SK-N-SH treated with all-trans-retinoic acid at 6 μM for 48 hours (cell line): Measurements from ENCODE around the gene HDAC4.

Experiments
- GLIS3 ChIP-seq: fragments of 250-450 bp; sonication (Bioruptor Pico); IDR thresholded peaks from 2 replicates; pipeline ENCODE4 v1.5.0; 2020; ENCODE audit warnings: mild to moderate bottlenecking, moderate library complexity
- PPARA ChIP-seq: fragments of 250-450 bp; sonication (Bioruptor Pico); IDR thresholded peaks from 2 replicates; pipeline ENCODE4 v1.5.0; 2020; ENCODE audit warnings: mild to moderate bottlenecking, borderline replicate concordance
- RARB ChIP-seq: fragments of 250-450 bp; sonication (Bioruptor Pico); IDR thresholded peaks from 2 replicates; pipeline ENCODE4 v1.8.0; 2021; ENCODE audit warnings: mild to moderate bottlenecking, moderate library complexity
- TOX ChIP-seq: fragments of 250-450 bp; sonication (Bioruptor Pico); IDR thresholded peaks from 2 replicates; pipeline ENCODE4 v1.8.0; 2021; ENCODE audit warnings: mild to moderate bottlenecking, moderate library complexity, borderline replicate concordance
- ZC3H10 ChIP-seq: fragments of 250-450 bp; sonication (Bioruptor Pico); IDR thresholded peaks from 2 replicates; pipeline ENCODE4 v1.5.1; 2021; ENCODE audit warnings: mild to moderate bottlenecking, moderate library complexity
- ZFP30 ChIP-seq: fragments of 450-650 bp; formaldehyde crosslinking; IDR thresholded peaks from 2 replicates; pipeline ENCODE4 v1.5.0; 2022; ENCODE audit warnings: mild to moderate bottlenecking, moderate library complexity
- ZNF70 ChIP-seq: fragments of 450-650 bp; formaldehyde crosslinking; IDR thresholded peaks from 2 replicates; pipeline ENCODE4 v1.5.0; 2020; ENCODE audit warnings: mild to moderate bottlenecking, moderate library complexity
- TF ChIP-seq, protein P1 (sequence below): fragments of 250-450 bp; sonication (Bioruptor Pico); IDR thresholded peaks from 2 replicates; pipeline ENCODE4 v1.8.0; 2021; ENCODE audit warnings: low read depth, mild to moderate bottlenecking, moderate library complexity, borderline replicate concordance
- TF ChIP-seq, protein P2 (sequence below): fragments of 250-450 bp; sonication (Bioruptor Pico); IDR thresholded peaks from 2 replicates; pipeline ENCODE4 v1.5.1; 2021; ENCODE audit warnings: mild to moderate bottlenecking, moderate library complexity
- TF ChIP-seq, protein P3 (sequence below): fragments of 250-450 bp; sonication (Bioruptor Pico); IDR thresholded peaks from 2 replicates; pipeline ENCODE4 v1.8.0; 2020; ENCODE audit warnings: mild to moderate bottlenecking, moderate library complexity, borderline replicate concordance

DNA sequence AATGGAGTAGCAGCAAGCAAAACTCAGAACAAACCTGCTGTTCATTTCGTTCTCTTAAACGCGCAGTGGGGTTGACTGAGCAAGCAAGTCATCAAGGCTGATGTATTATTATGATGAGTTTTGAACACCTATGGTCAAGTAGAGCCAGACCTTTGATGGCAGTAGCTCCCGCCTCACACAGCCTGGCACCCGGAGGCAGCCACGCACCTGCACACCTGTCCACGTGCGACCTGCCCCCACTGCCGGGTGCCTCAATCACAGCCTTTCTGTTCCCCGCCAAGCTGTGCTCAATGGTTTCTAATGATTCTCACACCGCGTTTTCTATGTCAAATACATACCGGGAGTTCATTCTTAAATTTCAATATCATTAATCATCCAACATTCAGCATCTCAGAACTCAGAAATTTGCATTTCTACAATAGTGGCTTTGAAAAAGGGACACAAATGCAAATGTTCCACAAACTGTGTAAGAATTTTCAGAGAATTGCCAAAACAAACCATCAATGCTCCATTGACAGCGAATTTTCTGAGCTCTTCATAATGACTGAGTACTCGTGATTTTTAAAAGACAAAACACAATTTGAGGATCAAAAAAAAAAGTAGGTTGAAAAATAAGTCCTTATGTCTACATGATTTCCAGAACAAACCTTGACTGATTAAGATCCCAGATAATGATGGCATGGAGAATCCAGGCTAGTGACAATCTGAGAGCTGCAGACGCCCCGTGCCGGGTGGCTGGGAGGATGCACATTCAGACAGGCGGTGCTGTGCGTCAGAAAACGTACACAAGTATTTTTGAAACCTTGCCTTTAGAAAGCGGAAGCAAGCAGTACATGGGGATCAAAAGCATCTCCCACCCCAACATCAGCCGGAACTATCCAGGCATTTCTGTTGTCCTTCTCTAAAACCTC, 56.6 kb downstream of the HDAC4 start:
- TF ChIP-seq RARB (no peak), TOX (CRISPR knock-in tag) (no peak), ZC3H10 (CRISPR knock-in tag) (no peak), GLIS3 (CRISPR knock-in tag) (no peak), ZFP30 (CRISPR knock-in tag) (no peak), PPARA (no peak), ZNF70 (CRISPR knock-in tag) (no peak)
- TF ChIP-seq, protein P1, sequence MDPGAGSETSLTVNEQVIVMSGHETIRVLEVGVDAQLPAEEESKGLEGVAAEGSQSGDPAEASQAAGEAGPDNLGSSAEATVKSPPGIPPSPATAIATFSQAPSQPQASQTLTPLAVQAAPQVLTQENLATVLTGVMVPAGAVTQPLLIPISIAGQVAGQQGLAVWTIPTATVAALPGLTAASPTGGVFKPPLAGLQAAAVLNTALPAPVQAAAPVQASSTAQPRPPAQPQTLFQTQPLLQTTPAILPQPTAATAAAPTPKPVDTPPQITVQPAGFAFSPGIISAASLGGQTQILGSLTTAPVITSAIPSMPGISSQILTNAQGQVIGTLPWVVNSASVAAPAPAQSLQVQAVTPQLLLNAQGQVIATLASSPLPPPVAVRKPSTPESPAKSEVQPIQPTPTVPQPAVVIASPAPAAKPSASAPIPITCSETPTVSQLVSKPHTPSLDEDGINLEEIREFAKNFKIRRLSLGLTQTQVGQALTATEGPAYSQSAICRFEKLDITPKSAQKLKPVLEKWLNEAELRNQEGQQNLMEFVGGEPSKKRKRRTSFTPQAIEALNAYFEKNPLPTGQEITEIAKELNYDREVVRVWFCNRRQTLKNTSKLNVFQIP (CRISPR knock-in tag), result no peak
- TF ChIP-seq, protein P2, sequence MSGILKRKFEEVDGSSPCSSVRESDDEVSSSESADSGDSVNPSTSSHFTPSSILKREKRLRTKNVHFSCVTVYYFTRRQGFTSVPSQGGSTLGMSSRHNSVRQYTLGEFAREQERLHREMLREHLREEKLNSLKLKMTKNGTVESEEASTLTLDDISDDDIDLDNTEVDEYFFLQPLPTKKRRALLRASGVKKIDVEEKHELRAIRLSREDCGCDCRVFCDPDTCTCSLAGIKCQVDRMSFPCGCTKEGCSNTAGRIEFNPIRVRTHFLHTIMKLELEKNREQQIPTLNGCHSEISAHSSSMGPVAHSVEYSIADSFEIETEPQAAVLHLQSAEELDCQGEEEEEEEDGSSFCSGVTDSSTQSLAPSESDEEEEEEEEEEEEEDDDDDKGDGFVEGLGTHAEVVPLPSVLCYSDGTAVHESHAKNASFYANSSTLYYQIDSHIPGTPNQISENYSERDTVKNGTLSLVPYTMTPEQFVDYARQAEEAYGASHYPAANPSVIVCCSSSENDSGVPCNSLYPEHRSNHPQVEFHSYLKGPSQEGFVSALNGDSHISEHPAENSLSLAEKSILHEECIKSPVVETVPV (CRISPR knock-in tag), result no peak
- TF ChIP-seq, protein P3, sequence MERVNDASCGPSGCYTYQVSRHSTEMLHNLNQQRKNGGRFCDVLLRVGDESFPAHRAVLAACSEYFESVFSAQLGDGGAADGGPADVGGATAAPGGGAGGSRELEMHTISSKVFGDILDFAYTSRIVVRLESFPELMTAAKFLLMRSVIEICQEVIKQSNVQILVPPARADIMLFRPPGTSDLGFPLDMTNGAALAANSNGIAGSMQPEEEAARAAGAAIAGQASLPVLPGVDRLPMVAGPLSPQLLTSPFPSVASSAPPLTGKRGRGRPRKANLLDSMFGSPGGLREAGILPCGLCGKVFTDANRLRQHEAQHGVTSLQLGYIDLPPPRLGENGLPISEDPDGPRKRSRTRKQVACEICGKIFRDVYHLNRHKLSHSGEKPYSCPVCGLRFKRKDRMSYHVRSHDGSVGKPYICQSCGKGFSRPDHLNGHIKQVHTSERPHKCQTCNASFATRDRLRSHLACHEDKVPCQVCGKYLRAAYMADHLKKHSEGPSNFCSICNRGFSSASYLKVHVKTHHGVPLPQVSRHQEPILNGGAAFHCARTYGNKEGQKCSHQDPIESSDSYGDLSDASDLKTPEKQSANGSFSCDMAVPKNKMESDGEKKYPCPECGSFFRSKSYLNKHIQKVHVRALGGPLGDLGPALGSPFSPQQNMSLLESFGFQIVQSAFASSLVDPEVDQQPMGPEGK (CRISPR knock-in tag), result no peak
